Stimulated activated CD8-positive, alpha-beta memory T cell treated with anti-CD3 and anti-CD28 coated beads, Interleukin-12 subunit alpha, Interleukin-12 subunit beta, amount 100 ng/mL, for 24 hours (primary cell): Measurements from ENCODE around the gene RADIL.

ENCODE experiments used
- DNase-seq: peaks from one replicate; pipeline ENCODE4 v3.0.0-alpha.2; 2020; ENCODE audit errors: extremely low read depth

The RADIL gene

GRCh38 chr7:4831723-4832495 lies 51.6 kb downstream of the RADIL start:
- no peak for DNase-seq

GRCh38 chr7:4830176-4830575 lies 53.3 kb downstream of the RADIL start:
- DNase-seq, result peak; percentile 17

- DNase-seq, result no peak
These were observed 54.7 kb downstream of the RADIL start for GRCh38 chr7:4828720-4829383.

GRCh38 chr7:4825081-4825480 lies 58.4 kb downstream of the RADIL start:
- DNase-seq, result no peak

- DNase-seq, result no peak
These were observed 59.3 kb downstream of the RADIL start for GRCh38 chr7:4824120-4824775.

GRCh38 chr7:4823441-4824119 lies 59.9 kb downstream of the RADIL start:
- DNase-seq, result no peak

GRCh38 chr7:4822677-4823076 lies 60.8 kb downstream of the RADIL start:
- no peak for DNase-seq

- no peak for DNase-seq
These were observed 62.5 kb downstream of the RADIL start for GRCh38 chr7:4820967-4821471.

GRCh38 chr7:4820405-4820966 lies 63.0 kb downstream of the RADIL start:
- DNase-seq, result no peak

- no peak for DNase-seq
These were observed 63.7 kb downstream of the RADIL start for GRCh38 chr7:4819560-4820404.

- no peak for DNase-seq
These were observed 65.3 kb downstream of the RADIL start for GRCh38 chr7:4818000-4818794.

GRCh38 chr7:4817178-4817901 lies 66.2 kb downstream of the RADIL start:
- DNase-seq, result no peak

GRCh38 chr7:4816419-4817080 lies 67.0 kb downstream of the RADIL start:
- no peak for DNase-seq

- no peak for DNase-seq
These were observed 67.7 kb downstream of the RADIL start for GRCh38 chr7:4815609-4816418.

- DNase-seq, result no peak
These were observed 68.4 kb downstream of the RADIL start for GRCh38 chr7:4815121-4815520.

- no peak for DNase-seq
These were observed 69.1 kb downstream of the RADIL start for GRCh38 chr7:4814433-4814832.

GRCh38 chr7:4809666-4810065 lies 73.8 kb downstream of the RADIL start:
- DNase-seq, result no peak

GRCh38 chr7:4809091-4809591 lies 74.4 kb downstream of the RADIL start:
- no peak for DNase-seq
